Ascending aorta (tissue), 2 donors: ENCODE results near the gene AGO3. TPM values are rescaled to one million over a fixed set of nuclear protein-coding genes. Genes with fewer than 3 reads are reported as not detected.
A peak's percentile ranks its signal among the peaks of the same experiment; 100 is the strongest.

Experiments used
- DNase-seq, 2 donors: peaks; one replicate each; pipeline ENCODE4 v3.0.0-alpha.2; 2019; ENCODE audit warnings: low spot score in 2 of 2
- H3K27ac ChIP-seq, 2 donors: fragments of 200-600 bp; sonication (generic); one replicate each; pipeline ENCODE4 v1.5.1; 2016 to 2017; ENCODE audit warnings: mild to moderate bottlenecking in 1 of 2
- H3K27me3 ChIP-seq: fragments of 200-600 bp; sonication (generic); one replicate; pipeline ENCODE4 v1.5.1; 2017
- H3K36me3 ChIP-seq, 2 donors: fragments of 200-600 bp; sonication (generic); one replicate each; pipeline ENCODE4 v1.5.1; 2016
- H3K4me1 ChIP-seq, 2 donors: fragments of 200-600 bp; sonication (generic); one replicate each; pipeline ENCODE4 v1.5.1; 2016 to 2017; ENCODE audit warnings: mild to moderate bottlenecking in 1 of 2
- H3K4me3 ChIP-seq, 2 donors: fragments of 200-600 bp; sonication (generic); one replicate each; pipeline ENCODE4 v1.5.1; 2016 to 2017; ENCODE audit warnings: mild to moderate bottlenecking in 1 of 2
- H3K9me3 ChIP-seq, 2 donors: fragments of 200-600 bp; sonication (generic); one replicate each; pipeline ENCODE4 v1.5.1; 2016
- intact Hi-C: fragments of 100-400 bp; cut with DNase I; formaldehyde crosslinking; loops from one replicate; pipeline ENCODE4 v1.15.1; 2023
- total RNA-seq: library from RNA; depleted of rRNA; stranded (reverse); fragments of >200 nt; gene quantifications from one replicate; pipeline ENCODE4 v1.1.0, GENCODE V29; 2016
- TF ChIP-seq, protein P1 (sequence below), 3 experiments: fragments of 200-600 bp in 2 of 3; fragments of 450-650 bp in 1 of 3; sonication (generic) in 2 of 3; IDR thresholded peaks; one replicate each; pipeline ENCODE4 v1.5.1; 2016 to 2019; ENCODE audit warnings: antibody characterized with exemption in 3 of 3, mild to moderate bottlenecking in 1 of 3, moderate library complexity in 1 of 3

The AGO3 gene
- total RNA-seq, 1 donor from 2014 or later: 19.7 TPM

DNA sequence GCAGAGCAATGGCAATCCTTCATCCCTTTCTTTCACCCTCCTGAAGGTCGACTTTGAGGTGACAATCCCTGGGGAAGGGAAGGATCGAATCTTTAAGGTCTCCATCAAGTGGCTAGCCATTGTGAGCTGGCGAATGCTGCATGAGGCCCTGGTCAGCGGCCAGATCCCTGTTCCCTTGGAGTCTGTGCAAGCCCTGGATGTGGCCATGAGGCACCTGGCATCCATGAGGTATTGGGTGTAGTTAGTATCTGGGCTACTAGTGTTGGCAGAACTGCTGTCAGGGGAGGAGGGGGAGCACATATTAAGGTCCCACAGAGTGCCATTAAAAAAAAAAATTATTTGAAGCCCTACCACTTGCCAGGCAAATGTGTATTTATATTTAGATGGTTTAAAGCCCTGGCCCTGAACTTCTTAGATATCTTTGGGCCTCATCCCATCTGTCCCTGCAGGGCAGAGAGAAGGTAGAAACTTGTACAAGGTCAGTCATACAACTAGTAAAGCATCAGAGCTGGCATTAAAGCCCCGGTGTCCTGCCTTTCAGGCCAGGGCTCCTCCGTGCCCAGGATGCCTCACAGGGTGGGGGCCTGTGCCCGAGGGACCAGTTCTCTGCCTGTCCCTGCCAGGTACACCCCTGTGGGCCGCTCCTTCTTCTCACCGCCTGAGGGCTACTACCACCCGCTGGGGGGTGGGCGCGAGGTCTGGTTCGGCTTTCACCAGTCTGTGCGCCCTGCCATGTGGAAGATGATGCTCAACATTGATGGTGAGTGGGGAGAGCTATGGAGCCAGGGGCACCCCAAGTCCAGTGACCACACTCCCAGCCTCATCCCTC is 37.6 kb upstream of the AGO3 start:
- DNase-seq: no peak
- H3K36me3 ChIP-seq: peaks cover 56 to 81% of the 10 kb centered on the region in 2 donors
- H3K4me1 ChIP-seq: no peaks in the 10 kb centered on the region
- H3K4me3 ChIP-seq: no peak overlapping the region
- TF ChIP-seq, protein P1, sequence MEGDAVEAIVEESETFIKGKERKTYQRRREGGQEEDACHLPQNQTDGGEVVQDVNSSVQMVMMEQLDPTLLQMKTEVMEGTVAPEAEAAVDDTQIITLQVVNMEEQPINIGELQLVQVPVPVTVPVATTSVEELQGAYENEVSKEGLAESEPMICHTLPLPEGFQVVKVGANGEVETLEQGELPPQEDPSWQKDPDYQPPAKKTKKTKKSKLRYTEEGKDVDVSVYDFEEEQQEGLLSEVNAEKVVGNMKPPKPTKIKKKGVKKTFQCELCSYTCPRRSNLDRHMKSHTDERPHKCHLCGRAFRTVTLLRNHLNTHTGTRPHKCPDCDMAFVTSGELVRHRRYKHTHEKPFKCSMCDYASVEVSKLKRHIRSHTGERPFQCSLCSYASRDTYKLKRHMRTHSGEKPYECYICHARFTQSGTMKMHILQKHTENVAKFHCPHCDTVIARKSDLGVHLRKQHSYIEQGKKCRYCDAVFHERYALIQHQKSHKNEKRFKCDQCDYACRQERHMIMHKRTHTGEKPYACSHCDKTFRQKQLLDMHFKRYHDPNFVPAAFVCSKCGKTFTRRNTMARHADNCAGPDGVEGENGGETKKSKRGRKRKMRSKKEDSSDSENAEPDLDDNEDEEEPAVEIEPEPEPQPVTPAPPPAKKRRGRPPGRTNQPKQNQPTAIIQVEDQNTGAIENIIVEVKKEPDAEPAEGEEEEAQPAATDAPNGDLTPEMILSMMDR (IDR thresholded peaks at IDR 0.05): no peak
- intact Hi-C loops: no loop called here
- no peak overlapping the region for H3K27ac ChIP-seq
- H3K9me3 ChIP-seq: no peaks in the 10 kb centered on the region
- no peaks in the 10 kb centered on the region for H3K27me3 ChIP-seq

GRCh38 chr1:35894183-35894582 is 36.7 kb upstream of the AGO3 start:
- H3K4me3 ChIP-seq: no peak overlapping the region
- TF ChIP-seq, protein P1 (IDR thresholded peaks at IDR 0.05): no peak
- H3K27ac ChIP-seq: no peak overlapping the region
- DNase-seq: peak in 1 of 2 donors; percentile 66
- no peaks in the 10 kb centered on the region for H3K27me3 ChIP-seq
- H3K4me1 ChIP-seq: no peaks in the 10 kb centered on the region
- H3K36me3 ChIP-seq: peaks cover 56 to 80% of the 10 kb centered on the region in 2 donors
- H3K9me3 ChIP-seq: no peaks in the 10 kb centered on the region
- intact Hi-C loops: no loop called here

DNA sequence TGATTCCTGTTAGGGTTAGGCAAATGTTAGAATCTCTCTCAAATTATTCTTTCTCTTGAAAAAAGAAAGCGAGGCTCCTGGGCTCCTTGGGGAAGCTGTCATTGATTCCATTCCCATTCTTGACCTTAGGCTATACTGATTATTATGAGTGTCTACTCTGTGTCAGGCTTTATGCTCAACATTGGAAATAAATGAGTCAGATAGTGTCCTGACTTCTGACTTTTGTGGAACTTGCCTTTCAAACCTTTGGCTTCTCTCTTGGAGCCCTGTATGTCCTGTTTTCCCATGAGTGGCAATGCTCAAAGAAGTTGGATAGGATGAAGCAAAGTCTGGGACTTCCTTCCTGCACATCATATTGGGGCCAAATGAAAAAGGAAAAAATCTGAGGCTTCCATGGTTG is 36.2 kb upstream of the AGO3 start:
- no peak for DNase-seq
- TF ChIP-seq, protein P1 (IDR thresholded peaks at IDR 0.05): no peak
- no peak overlapping the region for H3K4me3 ChIP-seq
- H3K27ac ChIP-seq: no peak overlapping the region
- H3K27me3 ChIP-seq: no peaks in the 10 kb centered on the region
- intact Hi-C loops: no loop called here
- no peaks in the 10 kb centered on the region for H3K4me1 ChIP-seq
- peaks cover 55 to 80% of the 10 kb centered on the region in 2 donors for H3K36me3 ChIP-seq
- no peaks in the 10 kb centered on the region for H3K9me3 ChIP-seq

- Histone ChIP-seq H3K9me3 (no peaks in the 10 kb centered on the region), H3K27ac (no peak overlapping the region), H3K4me3 (no peak overlapping the region), H3K4me1 (no peaks in the 10 kb centered on the region), H3K36me3 (peaks cover 49 to 89% of the 10 kb centered on the region in 2 donors), H3K27me3 (no peaks in the 10 kb centered on the region)
- intact Hi-C loops: no loop called here
- TF ChIP-seq, protein P1 (IDR thresholded peaks at IDR 0.05): no peak
- DNase-seq: no peak
Measured at GRCh38 chr1:35899941-35900340, 31.0 kb upstream of the AGO3 start.

- H3K27me3 ChIP-seq: no peaks in the 10 kb centered on the region
- H3K4me3 ChIP-seq: no peak overlapping the region
- intact Hi-C loops: no loop called here
- no peaks in the 10 kb centered on the region for H3K4me1 ChIP-seq
- TF ChIP-seq, protein P1 (IDR thresholded peaks at IDR 0.05): no peak
- no peak overlapping the region for H3K27ac ChIP-seq
- DNase-seq: no peak
- no peaks in the 10 kb centered on the region for H3K9me3 ChIP-seq
- H3K36me3 ChIP-seq: peaks cover 43 to 89% of the 10 kb centered on the region in 2 donors
Measured at GRCh38 chr1:35901235-35901634, 29.7 kb upstream of the AGO3 start.
